GM12865 (cell line): ENCODE results near the gene AKR1B15.

Experiments used
- DNase-seq: peaks from one replicate; pipeline ENCODE4 v3.0.0; 2010; ENCODE audit warnings: low read depth
- H3K4me3 ChIP-seq: 2 replicates; pipeline ENCODE4 v1.5.1; 2011; ENCODE audit warnings: mild to moderate bottlenecking, low read depth, low read length, control low read depth
- CTCF ChIP-seq: IDR thresholded peaks from 2 replicates; pipeline ENCODE4 v1.5.1; 2011; ENCODE audit warnings: low read length, control low read depth, low read depth, inconsistent platforms; ENCODE audit not compliant: insufficient read depth; ENCODE audit errors: missing control alignments

AKR1B15 gene

GRCh38 chr7:134542195-134542771 is 6.6 kb upstream of the AKR1B15 start:
- no peak for DNase-seq
- no peak for TF ChIP-seq CTCF
- H3K4me3 ChIP-seq = no peak overlapping the region

- no peak for TF ChIP-seq CTCF
- H3K4me3 ChIP-seq = no peak overlapping the region
- DNase-seq = no peak
Observed at GRCh38 chr7:134545380-134545779, 3.5 kb upstream of the AKR1B15 start.

- no peak for DNase-seq
- no peak overlapping the region for H3K4me3 ChIP-seq
Observed at GRCh38 chr7:134545918-134546317, 3.0 kb upstream of the AKR1B15 start.

GRCh38 chr7:134546955-134547354 is 2.0 kb upstream of the AKR1B15 start:
- DNase-seq = no peak
- no peak overlapping the region for H3K4me3 ChIP-seq
- no peak for TF ChIP-seq CTCF

More at GRCh38 chr7:134545918-134546317, 3.0 kb upstream of the AKR1B15 start:
- no peak for TF ChIP-seq CTCF

- peak; percentile 73 for TF ChIP-seq CTCF
- peak overlapping the region; percentile 35 for H3K4me3 ChIP-seq
- peak; percentile 74 for DNase-seq
Observed at GRCh38 chr7:134547397-134548054, 1.4 kb upstream of the AKR1B15 start.

- no peak for TF ChIP-seq CTCF
- no peak for DNase-seq
- H3K4me3 ChIP-seq = peak overlapping the region; percentile 24
Observed at GRCh38 chr7:134549366-134549765, 456 bp downstream of the AKR1B15 start.

GRCh38 chr7:134552105-134552504 is 3.2 kb downstream of the AKR1B15 start:
- DNase-seq = no peak
- TF ChIP-seq CTCF = no peak
- no peak overlapping the region for H3K4me3 ChIP-seq
